Measurements from ENCODE around the gene C3orf62.

GRCh38 chr3:49278548-49278947 is 1.5 kb upstream of the C3orf62 start:
- TF ChIP-seq HDAC6 (IDR thresholded peaks at IDR 0.05; ENCODE audit: low read depth, low read length) (no peak), ZBTB33 (CRISPR knock-in tag; IDR thresholded peaks at IDR 0.05) (no peak), SMARCB1 (IDR thresholded peaks at IDR 0.05; ENCODE audit: insufficient read length, low read depth) (no peak), THAP7 (CRISPR knock-in tag; IDR thresholded peaks at IDR 0.05) (no peak), ZNF224 (CRISPR knock-in tag; IDR thresholded peaks at IDR 0.05) (no peak), KDM1A (IDR thresholded peaks at IDR 0.05) (no peak), TCF7 (IDR thresholded peaks at IDR 0.05; ENCODE audit: borderline replicate concordance) (no peak), CC2D1A (IDR thresholded peaks at IDR 0.05) (no peak)
- TF ChIP-seq, protein P1, sequence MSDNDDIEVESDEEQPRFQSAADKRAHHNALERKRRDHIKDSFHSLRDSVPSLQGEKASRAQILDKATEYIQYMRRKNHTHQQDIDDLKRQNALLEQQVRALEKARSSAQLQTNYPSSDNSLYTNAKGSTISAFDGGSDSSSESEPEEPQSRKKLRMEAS (CRISPR knock-in tag; IDR thresholded peaks at IDR 0.05), result no peak
- TF ChIP-seq, protein P2, sequence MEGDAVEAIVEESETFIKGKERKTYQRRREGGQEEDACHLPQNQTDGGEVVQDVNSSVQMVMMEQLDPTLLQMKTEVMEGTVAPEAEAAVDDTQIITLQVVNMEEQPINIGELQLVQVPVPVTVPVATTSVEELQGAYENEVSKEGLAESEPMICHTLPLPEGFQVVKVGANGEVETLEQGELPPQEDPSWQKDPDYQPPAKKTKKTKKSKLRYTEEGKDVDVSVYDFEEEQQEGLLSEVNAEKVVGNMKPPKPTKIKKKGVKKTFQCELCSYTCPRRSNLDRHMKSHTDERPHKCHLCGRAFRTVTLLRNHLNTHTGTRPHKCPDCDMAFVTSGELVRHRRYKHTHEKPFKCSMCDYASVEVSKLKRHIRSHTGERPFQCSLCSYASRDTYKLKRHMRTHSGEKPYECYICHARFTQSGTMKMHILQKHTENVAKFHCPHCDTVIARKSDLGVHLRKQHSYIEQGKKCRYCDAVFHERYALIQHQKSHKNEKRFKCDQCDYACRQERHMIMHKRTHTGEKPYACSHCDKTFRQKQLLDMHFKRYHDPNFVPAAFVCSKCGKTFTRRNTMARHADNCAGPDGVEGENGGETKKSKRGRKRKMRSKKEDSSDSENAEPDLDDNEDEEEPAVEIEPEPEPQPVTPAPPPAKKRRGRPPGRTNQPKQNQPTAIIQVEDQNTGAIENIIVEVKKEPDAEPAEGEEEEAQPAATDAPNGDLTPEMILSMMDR (IDR thresholded peaks at IDR 0.05 in 2 of 3, conservative IDR thresholded peaks at IDR 0.05 in 1 of 3; ENCODE audit: insufficient read depth in 2 of 3, low read depth in 1 of 3, low read length in 3 of 3), result no peak
